Urothelium cell line (cell line): Measurements from ENCODE around the gene ZXDC.

Source experiments
- DNase-seq: peaks from one replicate; pipeline ENCODE4 v3.0.0; 2011; ENCODE audit warnings: low spot score, mixed read lengths
- FAIRE-seq: peaks from 2 replicates; lab custom pipeline; 2011; peaks lifted over from hg19 to GRCh38; lab: Jason Lieb, UNC

The ZXDC gene

GRCh38 chr3:126399756-126400155 lies 75.9 kb downstream of the ZXDC start:
- no peak for FAIRE-seq
- no peak for DNase-seq

- no peak for DNase-seq
- no peak for FAIRE-seq
Observed at GRCh38 chr3:126399351-126399735, 76.3 kb downstream of the ZXDC start.

GRCh38 chr3:126398423-126399350 lies 77.0 kb downstream of the ZXDC start:
- FAIRE-seq (peak; percentile 72), DNase-seq (no peak)

- FAIRE-seq = no peak
- no peak for DNase-seq
Observed at GRCh38 chr3:126397610-126398422, 77.9 kb downstream of the ZXDC start.

GRCh38 chr3:126396536-126396935 lies 79.2 kb downstream of the ZXDC start:
- FAIRE-seq = peak; percentile 63
- DNase-seq = no peak

- FAIRE-seq (peak; percentile 37), DNase-seq (no peak)
Observed at GRCh38 chr3:126395846-126396513, 79.7 kb downstream of the ZXDC start.

GRCh38 chr3:126394977-126395321 lies 80.7 kb downstream of the ZXDC start:
- FAIRE-seq (no peak), DNase-seq (no peak)

- no peak for DNase-seq
Observed at GRCh38 chr3:126394179-126394976, 81.3 kb downstream of the ZXDC start, which contains the start of gene CFAP100. CFAP100 (plus strand) TSS chr3:126394909; CDS start chr3:126396001, 1,092 bp downstream.

GRCh38 chr3:126393563-126393962 lies 82.1 kb downstream of the ZXDC start:
- FAIRE-seq (peak; percentile 88), DNase-seq (no peak)

More at GRCh38 chr3:126394179-126394976, 81.3 kb downstream of the ZXDC start, which contains the start of gene CFAP100:
- FAIRE-seq = no peak

- FAIRE-seq (peak; percentile 40), DNase-seq (no peak)
Observed at GRCh38 chr3:126392246-126392645, 83.4 kb downstream of the ZXDC start.

GRCh38 chr3:126391631-126392030 lies 84.1 kb downstream of the ZXDC start:
- DNase-seq (no peak), FAIRE-seq (no peak)

GRCh38 chr3:126390751-126391150 lies 84.9 kb downstream of the ZXDC start:
- DNase-seq (no peak), FAIRE-seq (no peak)

- FAIRE-seq = no peak
Observed at GRCh38 chr3:126390201-126390600, 85.5 kb downstream of the ZXDC start.

GRCh38 chr3:126389794-126390146 lies 85.9 kb downstream of the ZXDC start:
- FAIRE-seq (no peak), DNase-seq (no peak)

More at GRCh38 chr3:126390201-126390600, 85.5 kb downstream of the ZXDC start:
- no peak for DNase-seq

- DNase-seq (peak; percentile 94), FAIRE-seq (peak; percentile 99)
Observed at GRCh38 chr3:126389112-126389793, 86.4 kb downstream of the ZXDC start.
